HS-5 (cell line): ENCODE measurements around the gene UBE2E3.
"Not testable (repeated sequence)": the region's sequence is repeated elsewhere in the genome, so short reads cannot be mapped to it uniquely, and the experiment has no call there.

Experiments used
- DNase-seq: peaks from one replicate; pipeline ENCODE4 v3.0.0-alpha.2; 2012; ENCODE audit warnings: low read depth

Gene UBE2E3

DNA sequence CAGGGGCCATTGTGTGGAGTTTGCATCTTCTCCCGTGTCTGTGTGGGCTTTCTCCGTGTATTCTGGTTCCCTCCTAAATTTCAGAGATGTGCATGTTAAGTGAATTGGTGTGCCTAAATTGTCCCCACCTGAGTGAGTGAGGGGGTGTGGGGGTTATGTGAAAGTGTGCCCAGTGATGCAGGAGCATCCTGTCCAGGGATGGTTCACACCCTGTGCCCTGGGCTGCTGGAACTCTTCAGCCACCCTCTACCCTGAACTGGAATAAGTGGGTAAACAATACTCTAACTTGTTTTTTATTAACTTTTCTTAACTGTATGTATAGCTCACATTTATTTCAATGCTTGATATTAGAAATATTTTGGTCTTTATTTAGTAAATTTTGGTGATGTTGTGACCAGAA, 56.0 kb downstream of the UBE2E3 start:
- no peak for DNase-seq

DNA sequence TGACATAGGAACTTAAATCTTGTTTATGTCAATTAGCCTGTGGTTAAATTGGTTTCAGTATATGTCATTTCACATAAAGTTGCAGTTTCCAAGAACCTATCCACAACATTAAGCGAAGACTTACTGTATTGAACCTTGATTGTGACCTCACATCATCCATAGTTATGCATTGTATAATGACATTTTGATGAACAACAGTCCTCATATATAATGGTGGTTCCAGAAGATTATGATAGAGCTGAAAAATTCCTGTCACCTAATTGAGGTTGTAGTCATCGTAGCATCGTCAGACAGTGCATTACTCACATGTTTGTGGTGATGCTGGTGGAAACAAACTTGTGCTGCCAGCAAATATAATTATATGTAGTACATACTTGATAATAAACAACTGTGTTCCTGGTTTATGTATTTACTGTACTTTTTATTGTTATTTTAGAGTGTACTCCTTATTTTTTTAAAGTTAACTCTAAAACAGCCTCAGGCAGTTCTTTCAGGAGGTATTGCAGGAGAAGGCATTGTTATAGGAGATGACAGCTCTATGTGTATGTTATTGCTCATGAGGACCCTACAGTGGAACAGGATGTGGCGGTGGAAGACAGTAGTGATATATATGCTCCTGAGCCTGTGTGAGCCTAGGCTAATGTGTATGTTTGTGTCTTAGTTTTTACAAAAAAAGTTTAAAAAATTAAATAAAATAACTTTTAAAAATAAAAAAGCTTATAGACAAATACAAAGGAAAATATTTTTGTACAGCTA, 56.6 kb downstream of the UBE2E3 start:
- peak; percentile 58 for DNase-seq

DNA sequence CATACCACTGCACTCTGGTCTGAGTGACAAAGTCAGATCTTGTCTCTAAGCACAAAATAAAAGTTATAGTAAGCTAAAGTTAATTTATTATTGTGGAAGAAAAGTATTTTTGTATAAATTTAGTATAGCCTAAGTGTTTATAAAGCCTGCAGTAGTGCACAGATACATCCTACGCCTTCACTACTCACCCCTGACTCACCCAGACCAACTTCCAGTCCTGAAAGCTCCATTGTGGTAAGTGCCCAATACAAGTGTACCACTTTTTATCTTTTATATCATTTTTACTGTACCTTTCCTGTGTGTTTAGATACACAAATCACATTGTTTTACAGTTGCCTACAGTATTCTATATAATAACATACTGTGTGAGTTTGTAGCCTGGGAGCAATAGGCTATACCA, 57.5 kb downstream of the UBE2E3 start:
- DNase-seq = no peak

- DNase-seq = peak; percentile 32
These were observed 58.4 kb downstream of the UBE2E3 start for GRCh38 chr2:181038796-181039195.

GRCh38 chr2:181040839-181041238, 60.4 kb downstream of the UBE2E3 start:
- DNase-seq = not testable (repeated sequence)

DNA sequence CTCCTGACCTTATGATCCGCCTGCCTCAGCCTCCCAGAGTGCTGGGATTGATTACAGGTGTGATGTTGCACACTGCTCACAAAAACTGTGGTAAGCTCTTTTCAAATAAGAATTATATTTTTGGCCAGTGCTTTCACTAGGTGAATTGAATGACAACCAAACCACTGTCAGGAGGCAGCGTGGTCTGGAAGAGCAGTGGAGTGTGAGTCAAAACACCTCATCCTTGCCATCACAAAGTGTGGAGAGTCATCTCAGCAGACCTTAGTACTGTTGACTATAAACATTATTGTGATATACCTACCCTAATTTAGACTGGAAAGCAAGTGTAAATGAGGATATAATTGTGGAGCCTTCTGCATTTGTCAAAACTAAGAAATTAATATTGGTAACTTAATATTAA, 61.3 kb downstream of the UBE2E3 start:
- no peak for DNase-seq

DNA sequence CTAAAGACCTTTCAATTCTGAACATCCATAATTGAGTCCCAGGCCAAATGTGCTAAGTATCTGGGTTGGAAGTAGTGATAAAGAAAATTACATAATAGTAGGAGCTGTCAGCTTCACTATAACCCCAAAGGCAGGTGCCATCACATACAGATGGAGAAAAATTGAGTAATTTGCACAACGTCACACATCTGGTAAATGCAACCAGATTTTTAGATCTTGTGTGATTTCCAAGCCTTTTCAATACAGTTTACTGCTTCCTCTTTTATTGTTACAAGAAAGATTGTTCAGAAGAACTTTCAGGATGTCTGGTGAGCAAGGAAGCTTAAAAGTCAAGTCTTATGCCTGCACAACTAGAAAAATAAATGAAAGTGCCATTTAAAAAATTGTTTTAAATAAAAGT, 62.3 kb downstream of the UBE2E3 start:
- no peak for DNase-seq

DNA sequence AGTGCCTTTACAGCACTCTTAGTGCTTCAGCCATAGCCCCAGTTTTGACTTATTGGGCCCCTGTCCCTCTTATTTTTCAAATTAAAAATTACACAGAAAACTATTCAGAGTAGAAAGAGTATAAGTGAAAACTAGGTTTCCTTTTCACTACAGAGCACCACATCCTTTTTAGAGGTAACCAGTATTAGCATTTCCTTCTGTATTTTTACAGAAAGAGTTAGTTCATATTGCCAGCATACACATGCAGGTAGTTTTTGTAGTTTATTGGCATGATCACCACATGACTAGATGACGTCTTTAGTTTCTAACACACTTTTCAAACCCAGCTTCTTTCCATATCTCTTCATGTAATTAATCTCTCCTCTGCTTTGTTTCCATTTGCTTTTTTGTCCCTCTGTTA, 66.4 kb downstream of the UBE2E3 start:
- no peak for DNase-seq

GRCh38 chr2:181047829-181048228, 67.4 kb downstream of the UBE2E3 start:
- DNase-seq = no peak

GRCh38 chr2:181051861-181052522, 71.6 kb downstream of the UBE2E3 start:
- no peak for DNase-seq

- DNase-seq = no peak
These were observed 72.1 kb downstream of the UBE2E3 start for GRCh38 chr2:181052523-181052891.

- no peak for DNase-seq
These were observed 73.9 kb downstream of the UBE2E3 start for GRCh38 chr2:181054256-181054655.

- DNase-seq = no peak
These were observed 74.4 kb downstream of the UBE2E3 start for GRCh38 chr2:181054843-181055242.

- no peak for DNase-seq
These were observed 78.2 kb downstream of the UBE2E3 start for GRCh38 chr2:181058378-181059269.

DNA sequence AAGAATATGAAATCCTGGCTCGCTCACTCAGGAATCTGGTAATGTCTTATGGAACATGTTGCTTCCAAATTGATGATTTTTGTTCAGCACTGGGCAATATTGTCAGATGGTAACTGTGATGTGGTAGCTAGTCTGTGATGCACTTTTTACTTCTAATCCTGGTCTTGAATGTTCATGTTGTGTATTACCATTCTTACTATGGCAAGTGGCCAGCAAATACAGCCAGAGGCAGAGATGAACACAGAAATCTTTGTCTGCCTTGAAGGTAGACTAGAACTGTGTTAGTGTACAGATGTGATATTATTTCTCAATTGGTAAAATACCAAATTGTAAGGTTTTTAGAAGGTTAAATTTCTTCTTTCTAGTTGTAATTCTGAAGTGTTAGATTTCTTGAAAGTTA, 83.3 kb downstream of the UBE2E3 start:
- DNase-seq = no peak

GRCh38 chr2:181065458-181065857, 85.1 kb downstream of the UBE2E3 start:
- DNase-seq = no peak

DNA sequence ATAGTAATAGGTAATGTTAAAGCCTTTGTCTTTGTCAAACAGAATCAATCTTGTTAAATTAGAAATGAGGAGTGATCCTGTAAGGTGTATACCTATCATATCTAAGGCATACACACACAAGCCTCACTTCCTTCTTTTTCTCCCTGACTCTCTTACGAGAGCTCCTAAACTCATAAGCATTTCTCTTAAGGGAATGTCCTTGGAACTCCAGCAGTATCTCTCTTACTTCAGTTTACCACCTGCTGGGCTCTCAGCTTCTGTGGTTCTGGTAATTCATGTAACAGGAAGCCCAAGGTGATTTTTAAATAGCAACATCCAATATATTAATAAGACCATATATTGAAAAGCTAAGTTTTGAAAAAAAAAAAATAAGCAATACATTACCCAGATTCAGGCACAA, 85.9 kb downstream of the UBE2E3 start:
- no peak for DNase-seq

GRCh38 chr2:181070119-181070835, 89.9 kb downstream of the UBE2E3 start:
- no peak for DNase-seq

DNA sequence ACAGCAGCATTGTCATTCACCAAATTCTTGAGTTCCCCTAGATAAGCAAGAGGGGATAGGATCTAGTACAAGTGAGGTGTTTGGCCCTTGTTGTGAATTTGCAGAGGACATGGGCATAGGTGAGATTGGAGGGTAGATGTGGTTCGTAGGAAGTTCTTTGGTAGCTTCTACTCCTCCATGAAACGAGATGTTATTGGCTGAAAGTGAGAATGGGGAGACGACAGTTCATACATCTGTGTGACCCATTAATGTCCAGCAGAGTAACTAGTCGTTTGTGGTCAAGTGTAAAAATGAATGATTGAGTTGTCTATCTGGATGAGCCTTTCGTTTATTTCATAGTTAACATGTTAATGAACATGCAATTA, 90.4 kb downstream of the UBE2E3 start:
- no peak for DNase-seq

DNA sequence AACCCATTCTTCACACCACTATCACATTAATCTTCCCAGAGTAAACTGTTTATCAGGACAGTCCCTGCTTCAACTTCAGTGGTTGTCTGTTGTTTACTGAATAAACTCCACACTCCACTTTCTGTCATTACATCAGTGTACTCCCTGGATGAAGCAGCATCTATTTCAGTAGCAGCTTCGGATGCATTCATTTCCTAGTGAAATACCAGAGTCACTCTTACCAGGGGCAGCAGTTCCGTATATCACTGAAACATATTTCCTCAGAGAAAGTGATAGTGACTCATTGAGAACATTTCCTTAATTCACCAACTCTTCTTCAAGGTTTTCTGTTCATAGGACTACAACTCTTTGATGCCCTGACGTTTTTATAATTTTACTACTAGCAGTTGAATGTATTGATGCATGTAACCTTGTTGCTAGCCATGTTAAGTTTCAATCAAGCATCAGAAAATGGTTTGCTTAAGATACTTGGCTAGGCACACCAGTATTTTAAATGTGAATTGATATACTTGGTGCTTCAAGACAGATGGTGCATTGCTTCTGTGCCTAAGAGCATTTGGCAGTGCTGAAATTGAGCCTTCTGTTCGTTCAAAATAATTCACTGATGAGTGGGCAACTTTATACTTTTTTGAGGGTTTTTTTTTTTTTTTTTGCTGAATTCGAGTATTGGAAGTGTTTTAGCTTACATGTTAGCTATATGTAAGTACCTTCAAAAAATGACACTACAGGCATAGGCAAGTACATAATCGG, 92.3 kb downstream of the UBE2E3 start:
- DNase-seq = no peak

DNA sequence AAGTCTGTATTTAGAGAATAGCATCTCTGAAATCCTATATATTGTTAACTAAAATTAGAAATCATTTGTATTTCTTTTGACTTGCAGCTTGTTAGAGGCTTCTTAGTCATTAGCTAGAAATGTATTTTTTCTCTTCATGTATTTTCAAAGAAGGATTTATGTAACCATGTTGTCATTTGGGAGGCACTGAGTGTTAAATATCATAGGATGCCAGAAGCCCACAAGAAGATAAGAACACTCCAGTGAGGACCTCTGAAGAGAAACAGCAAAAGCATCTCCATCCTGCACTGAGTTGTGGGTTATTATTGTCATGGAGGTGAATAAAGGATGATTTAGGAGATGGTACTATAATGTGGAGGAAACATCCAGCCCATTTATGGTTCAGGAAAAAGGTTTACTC, 93.5 kb downstream of the UBE2E3 start:
- no peak for DNase-seq

DNA sequence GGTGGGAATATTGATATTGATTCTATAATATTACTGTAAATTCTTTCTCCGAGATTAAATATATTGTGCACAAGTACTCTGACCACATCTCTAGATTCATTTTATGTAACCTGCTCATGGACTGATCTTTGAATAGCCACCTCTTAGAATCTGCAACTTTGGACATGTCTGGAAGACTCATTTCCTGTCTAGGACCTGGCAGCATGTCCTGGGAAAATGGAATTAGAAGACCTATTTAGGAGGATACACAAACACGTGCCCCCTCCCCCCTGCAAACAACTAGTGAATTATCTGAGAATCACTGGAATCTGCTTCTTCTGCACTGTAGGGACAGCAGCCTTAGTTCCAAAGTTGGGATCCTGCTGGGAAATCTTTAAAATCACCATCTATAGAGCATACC, 94.1 kb downstream of the UBE2E3 start:
- no peak for DNase-seq
